ENCODE results near the gene WASHC2A. TPM values are rescaled to one million over a fixed set of nuclear protein-coding genes. Genes with fewer than 3 reads are reported as not detected.
A peak's percentile ranks its signal among the peaks of the same experiment; 100 is the strongest.
"Not testable (repeated sequence)": the region's sequence is repeated elsewhere in the genome, so short reads cannot be mapped to it uniquely, and the experiment has no call there.

The WASHC2A gene
- total and polyA plus RNA-seq, 2 of the 4 experiments (the other 2 are of a cell fraction): 22.6 to 29.4 TPM

DNA sequence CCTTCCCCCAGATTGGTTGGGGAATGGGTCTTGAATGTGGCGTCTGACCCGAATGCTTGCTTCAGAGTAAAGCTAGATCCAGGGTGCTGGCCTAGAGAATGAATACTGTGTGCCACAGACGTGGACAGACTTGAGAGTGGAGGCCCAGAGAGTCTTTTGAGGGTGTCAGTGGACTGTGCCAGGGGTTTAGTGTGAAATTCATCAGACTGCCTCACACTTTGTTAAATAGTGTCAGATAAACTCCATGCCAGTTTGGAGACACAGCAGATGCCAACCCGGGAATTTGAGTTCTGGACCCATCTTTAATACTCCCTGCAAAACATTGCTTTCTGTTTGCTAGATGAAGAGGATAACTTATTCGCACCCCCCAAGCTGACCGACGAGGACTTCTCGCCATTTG lies 25.2 kb downstream of the WASHC2A start:
- H3K23ac ChIP-seq (ENCODE audit: low read depth, low read length); H2BK15ac ChIP-seq (ENCODE audit: low read depth, low read length); H4K91ac ChIP-seq (ENCODE audit: insufficient read depth, low read depth, low read length); H4K8ac ChIP-seq (ENCODE audit: low read depth in 2 of 2, low read length in 2 of 2); H3K27ac ChIP-seq (ENCODE audit: insufficient read depth, low read length); H3K4me3 ChIP-seq (ENCODE audit: insufficient read depth, low read depth, low read length); H4K5ac ChIP-seq (ENCODE audit: low read depth, low read length); H2AK5ac ChIP-seq (ENCODE audit: low read depth, low read length); H2BK5ac ChIP-seq (ENCODE audit: low read depth, low read length, poor library complexity, severe bottlenecking); CTCF ChIA-PET; H4K20me1 ChIP-seq (ENCODE audit: insufficient read depth, low read length); ATAC-seq (ENCODE audit: low read depth); H3K4me2 ChIP-seq (ENCODE audit: low read depth, low read length); H3K79me1 ChIP-seq (ENCODE audit: low read depth in 1 of 2, low read length in 2 of 2); H3K4me1 ChIP-seq (ENCODE audit: control insufficient read depth, insufficient read depth, low read length); H3K36me3 ChIP-seq (ENCODE audit: control insufficient read depth, insufficient read depth, low read length); H2BK20ac ChIP-seq (ENCODE audit: low read depth, low read length); BruUV-seq (replicated peaks); H3K9me3 ChIP-seq (ENCODE audit: control insufficient read depth, insufficient read depth, low read length); dilution Hi-C loops (cut with HindIII; ENCODE audit: low sequenced_read_pairs, unreplicated experiment); POLR2A ChIA-PET (ENCODE audit: unreplicated experiment); H3K4ac ChIP-seq (ENCODE audit: low read depth, low read length); H3K14ac ChIP-seq (replicated peaks; ENCODE audit: low read depth, low read length); intact Hi-C loops (cut with micrococcal nuclease); H3K27me3 ChIP-seq (ENCODE audit: control insufficient read depth, insufficient read depth, low read length); H3K18ac ChIP-seq (ENCODE audit: low read depth, low read length); H2AFZ ChIP-seq (replicated peaks; ENCODE audit: low read length, poor library complexity); H2AK9ac ChIP-seq (replicated peaks; ENCODE audit: low read depth, low read length, poor library complexity); H3K9me1 ChIP-seq (ENCODE audit: insufficient read depth, low read length); H3K9ac ChIP-seq (ENCODE audit: low read depth, low read length); H3K56ac ChIP-seq (ENCODE audit: extremely low read depth, insufficient read depth, low read length); in situ Hi-C loops (cut with MboI; ENCODE audit: low sequenced_read_pairs); DNase-seq; H2BK120ac ChIP-seq (ENCODE audit: low read depth, low read length): not testable (repeated sequence)
- WGBS, 2 experiments (ENCODE audit: extremely low coverage in 2 of 2, insufficient read length in 1 of 2): no CpG with 5 or more reads among the region's 8 CpGs

DNA sequence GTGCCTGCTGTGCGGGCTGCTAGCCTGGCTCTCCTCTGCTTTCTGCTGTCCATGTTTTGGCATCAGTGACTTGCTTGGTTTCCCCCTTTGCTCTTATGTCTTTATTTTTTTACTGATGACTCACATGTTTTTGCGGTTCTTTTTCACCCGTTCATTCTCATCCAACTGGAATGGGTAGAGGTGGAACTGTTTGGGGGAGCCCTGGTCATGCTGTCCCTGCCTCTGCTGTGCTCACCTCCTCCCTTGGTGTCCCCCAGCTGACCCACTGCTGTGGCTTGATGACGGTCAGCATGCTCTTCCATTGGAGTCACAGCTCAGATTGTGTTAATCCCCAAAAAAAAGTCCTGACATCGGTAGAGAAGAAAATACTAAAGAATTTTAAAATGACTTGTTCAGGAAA lies 26.9 kb downstream of the WASHC2A start:
- DNase-seq: not testable (repeated sequence)

More for the DNA sequence above, 26.9 kb downstream of the WASHC2A start:
- H3K27me3 ChIP-seq (ENCODE audit: control insufficient read depth, insufficient read depth, low read length); CTCF ChIA-PET; H3K56ac ChIP-seq (ENCODE audit: extremely low read depth, insufficient read depth, low read length); H4K8ac ChIP-seq (ENCODE audit: low read depth in 2 of 2, low read length in 2 of 2); H2BK20ac ChIP-seq (ENCODE audit: low read depth, low read length); H3K27ac ChIP-seq (ENCODE audit: insufficient read depth, low read length); H3K36me3 ChIP-seq (ENCODE audit: control insufficient read depth, insufficient read depth, low read length); H3K79me1 ChIP-seq (ENCODE audit: low read depth in 1 of 2, low read length in 2 of 2); POLR2A ChIA-PET (ENCODE audit: unreplicated experiment); H3K18ac ChIP-seq (ENCODE audit: low read depth, low read length); H4K20me1 ChIP-seq (ENCODE audit: insufficient read depth, low read length); H3K4me3 ChIP-seq (ENCODE audit: insufficient read depth, low read depth, low read length); H3K9ac ChIP-seq (ENCODE audit: low read depth, low read length); H3K23ac ChIP-seq (ENCODE audit: low read depth, low read length); H4K91ac ChIP-seq (ENCODE audit: insufficient read depth, low read depth, low read length); H2AK9ac ChIP-seq (replicated peaks; ENCODE audit: low read depth, low read length, poor library complexity); H2BK5ac ChIP-seq (ENCODE audit: low read depth, low read length, poor library complexity, severe bottlenecking); in situ Hi-C loops (cut with MboI; ENCODE audit: low sequenced_read_pairs); H2BK15ac ChIP-seq (ENCODE audit: low read depth, low read length); H2AK5ac ChIP-seq (ENCODE audit: low read depth, low read length); BruUV-seq (replicated peaks); H3K9me1 ChIP-seq (ENCODE audit: insufficient read depth, low read length); H3K4ac ChIP-seq (ENCODE audit: low read depth, low read length); H3K4me1 ChIP-seq (ENCODE audit: control insufficient read depth, insufficient read depth, low read length); H3K9me3 ChIP-seq (ENCODE audit: control insufficient read depth, insufficient read depth, low read length); H4K5ac ChIP-seq (ENCODE audit: low read depth, low read length); H2AFZ ChIP-seq (replicated peaks; ENCODE audit: low read length, poor library complexity); H2BK120ac ChIP-seq (ENCODE audit: low read depth, low read length); H3K4me2 ChIP-seq (ENCODE audit: low read depth, low read length); intact Hi-C loops (cut with micrococcal nuclease); dilution Hi-C loops (cut with HindIII; ENCODE audit: low sequenced_read_pairs, unreplicated experiment); H3K14ac ChIP-seq (replicated peaks; ENCODE audit: low read depth, low read length): not testable (repeated sequence)
- no CpG with 5 or more reads among the region's 5 CpGs for WGBS, 2 experiments (ENCODE audit: extremely low coverage in 2 of 2, insufficient read length in 1 of 2)
- ATAC-seq (ENCODE audit: low read depth): peak; percentile 42; the same call in 1 of the 2 replicates
